ENCODE measurements around the gene TTC4. TPM values are rescaled to one million over a fixed set of nuclear protein-coding genes. Genes with fewer than 3 reads are reported as not detected.

Gene TTC4
- total RNA-seq, 3 donors from 2014 or later (not counting 1 experiment from before 2014, with no cell fraction given) = 7.8 to 13.6 (median 10.0) TPM

GRCh38 chr1:54705153-54705552 is 10.5 kb upstream of the TTC4 start:
- no peaks in the 10 kb centered on the region for H3K4me1 ChIP-seq (ENCODE audit: control insufficient read depth, insufficient read depth, low read length)
- intact Hi-C loops (cut with micrococcal nuclease) = no loop called here
- no peaks in the 10 kb centered on the region for H3K4me1 Mint-ChIP-seq
- no peaks in the 10 kb centered on the region for H3K36me3 ChIP-seq (ENCODE audit: control insufficient read depth, insufficient read depth, low read length)
- DNase-seq = no peak
- no peaks in the 10 kb centered on the region for H3K27me3 ChIP-seq (ENCODE audit: control insufficient read depth, insufficient read depth, low read length)
- no peaks in the 10 kb centered on the region for H3K9me3 Mint-ChIP-seq
- H3K9me3 ChIP-seq (ENCODE audit: control insufficient read depth, insufficient read depth, low read length) = no peaks in the 10 kb centered on the region
- H3K4me3 Mint-ChIP-seq = no peak overlapping the region
- H3K36me3 Mint-ChIP-seq = no peaks in the 10 kb centered on the region
- no peak overlapping the region for H3K27ac Mint-ChIP-seq
- peaks cover 6 to 16% of the 10 kb centered on the region in 2 donors for H3K27me3 Mint-ChIP-seq (ENCODE audit: low read depth in 2 of 2)
- H3K4me3 ChIP-seq (ENCODE audit: low read length) = no peak overlapping the region
- 78% methylated on average over 1 of the region's 2 CpGs for WGBS (ENCODE audit: insufficient coverage)
- no peak overlapping the region for H3K27ac ChIP-seq (ENCODE audit: low read length)
- ATAC-seq = no peak
- no peak for TF ChIP-seq CTCF (IDR thresholded peaks at IDR 0.05)

- H3K27me3 Mint-ChIP-seq (ENCODE audit: low read depth in 2 of 2) = peaks cover 9 to 27% of the 10 kb centered on the region in 2 donors
- Histone ChIP-seq H3K9me3 (ENCODE audit: control insufficient read depth, insufficient read depth, low read length) (no peaks in the 10 kb centered on the region), H3K27me3 (ENCODE audit: control insufficient read depth, insufficient read depth, low read length) (no peaks in the 10 kb centered on the region), H3K4me3 (ENCODE audit: low read length) (no peak overlapping the region), H3K27ac (ENCODE audit: low read length) (no peak overlapping the region), H3K4me1 (ENCODE audit: control insufficient read depth, insufficient read depth, low read length) (no peaks in the 10 kb centered on the region), H3K36me3 (ENCODE audit: control insufficient read depth, insufficient read depth, low read length) (no peaks in the 10 kb centered on the region)
- no peaks in the 10 kb centered on the region for H3K36me3 Mint-ChIP-seq
- TF ChIP-seq CTCF (IDR thresholded peaks at IDR 0.05) = no peak
- 82% methylated on average over 4 of the region's 4 CpGs for WGBS (ENCODE audit: insufficient coverage)
- H3K27ac Mint-ChIP-seq = no peak overlapping the region
- ATAC-seq (no peak), DNase-seq (no peak)
- intact Hi-C loops (cut with micrococcal nuclease) = no loop called here
- no peak overlapping the region for H3K4me3 Mint-ChIP-seq
- no peaks in the 10 kb centered on the region for H3K9me3 Mint-ChIP-seq
- H3K4me1 Mint-ChIP-seq = no peaks in the 10 kb centered on the region
Observed at GRCh38 chr1:54706419-54706818, 9.2 kb upstream of the TTC4 start.

- no peak overlapping the region for H3K4me3 ChIP-seq (ENCODE audit: low read length)
- Mint-ChIP-seq H3K27me3 (ENCODE audit: low read depth in 2 of 2) (peaks cover 9 to 27% of the 10 kb centered on the region in 2 donors), H3K4me3 (no peak overlapping the region), H3K4me1 (no peaks in the 10 kb centered on the region), H3K36me3 (no peaks in the 10 kb centered on the region), H3K9me3 (no peaks in the 10 kb centered on the region), H3K27ac (no peak overlapping the region)
- no peaks in the 10 kb centered on the region for H3K27me3 ChIP-seq (ENCODE audit: control insufficient read depth, insufficient read depth, low read length)
- DNase-seq = no peak
- no peaks in the 10 kb centered on the region for H3K4me1 ChIP-seq (ENCODE audit: control insufficient read depth, insufficient read depth, low read length)
- no peak overlapping the region for H3K27ac ChIP-seq (ENCODE audit: low read length)
- no peak for TF ChIP-seq CTCF (IDR thresholded peaks at IDR 0.05)
- intact Hi-C loops (cut with micrococcal nuclease) = no loop called here
- no peaks in the 10 kb centered on the region for H3K9me3 ChIP-seq (ENCODE audit: control insufficient read depth, insufficient read depth, low read length)
- no peaks in the 10 kb centered on the region for H3K36me3 ChIP-seq (ENCODE audit: control insufficient read depth, insufficient read depth, low read length)
- ATAC-seq = no peak
Observed at GRCh38 chr1:54708385-54708784, 7.3 kb upstream of the TTC4 start.

- H3K4me3 ChIP-seq (ENCODE audit: low read length) = no peak overlapping the region
- Mint-ChIP-seq H3K36me3 (no peaks in the 10 kb centered on the region), H3K27ac (no peak overlapping the region), H3K4me1 (no peaks in the 10 kb centered on the region), H3K9me3 (no peaks in the 10 kb centered on the region), H3K4me3 (no peak overlapping the region), H3K27me3 (ENCODE audit: low read depth in 2 of 2) (peaks cover 9 to 27% of the 10 kb centered on the region in 2 donors)
- H3K27me3 ChIP-seq (ENCODE audit: control insufficient read depth, insufficient read depth, low read length) = no peaks in the 10 kb centered on the region
- H3K4me1 ChIP-seq (ENCODE audit: control insufficient read depth, insufficient read depth, low read length) = no peaks in the 10 kb centered on the region
- H3K36me3 ChIP-seq (ENCODE audit: control insufficient read depth, insufficient read depth, low read length) = no peaks in the 10 kb centered on the region
- intact Hi-C loops (cut with micrococcal nuclease) = no loop called here
- ATAC-seq (no peak), DNase-seq (no peak)
- no peaks in the 10 kb centered on the region for H3K9me3 ChIP-seq (ENCODE audit: control insufficient read depth, insufficient read depth, low read length)
- no peak overlapping the region for H3K27ac ChIP-seq (ENCODE audit: low read length)
- WGBS (ENCODE audit: insufficient coverage) = 92% methylated on average over 8 of the region's 8 CpGs
- TF ChIP-seq CTCF (IDR thresholded peaks at IDR 0.05) = no peak
Observed at GRCh38 chr1:54709547-54710292, 5.9 kb upstream of the TTC4 start.

All from natural killer cell (primary cell).